HG03025 (cell line): ENCODE data around the gene TATDN3.
"Not testable (repeated sequence)": the region's sequence is repeated elsewhere in the genome, so short reads cannot be mapped to it uniquely, and the experiment has no call there.

Experiments used
- ATAC-seq: cut with Tn5 transposase; IDR thresholded peaks from one replicate; pipeline ENCODE4 v1.9.1; 2021; ENCODE audit warnings: mild to moderate bottlenecking, moderate library complexity; ENCODE audit not compliant: unreplicated experiment, low FRiP score

TATDN3 gene

DNA sequence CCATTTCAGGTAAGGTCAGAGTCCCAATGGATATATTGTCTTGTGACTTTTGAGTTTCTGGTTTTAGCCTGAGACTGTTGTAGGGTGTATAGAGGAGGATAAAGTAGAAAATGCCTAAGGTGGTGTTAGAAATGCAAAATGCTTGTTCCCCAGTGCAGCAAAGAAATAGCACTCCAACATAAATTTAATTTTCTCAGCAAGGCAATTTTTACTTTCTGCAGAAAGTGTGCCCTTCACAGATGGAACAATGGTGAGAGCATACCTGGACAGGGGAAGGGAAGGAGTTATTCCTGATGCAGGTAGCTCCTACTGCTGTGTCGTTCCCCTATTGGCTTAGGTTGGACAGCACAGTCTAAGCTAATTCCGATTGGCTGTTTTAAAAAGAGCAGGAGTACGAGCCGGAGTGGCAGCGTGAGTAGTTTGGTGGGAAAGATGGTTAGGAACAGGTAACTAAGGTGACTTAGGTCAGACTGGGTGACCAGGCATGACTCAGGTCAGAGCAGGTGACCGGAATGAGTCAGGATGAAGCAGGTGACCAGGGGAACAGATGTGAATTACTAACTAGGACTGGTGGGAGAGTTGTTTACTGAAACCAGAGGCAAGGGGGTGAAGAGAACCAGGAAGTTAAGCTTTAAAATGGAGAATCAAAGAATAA is 34.2 kb downstream of the TATDN3 start:
- ATAC-seq, result no peak

DNA sequence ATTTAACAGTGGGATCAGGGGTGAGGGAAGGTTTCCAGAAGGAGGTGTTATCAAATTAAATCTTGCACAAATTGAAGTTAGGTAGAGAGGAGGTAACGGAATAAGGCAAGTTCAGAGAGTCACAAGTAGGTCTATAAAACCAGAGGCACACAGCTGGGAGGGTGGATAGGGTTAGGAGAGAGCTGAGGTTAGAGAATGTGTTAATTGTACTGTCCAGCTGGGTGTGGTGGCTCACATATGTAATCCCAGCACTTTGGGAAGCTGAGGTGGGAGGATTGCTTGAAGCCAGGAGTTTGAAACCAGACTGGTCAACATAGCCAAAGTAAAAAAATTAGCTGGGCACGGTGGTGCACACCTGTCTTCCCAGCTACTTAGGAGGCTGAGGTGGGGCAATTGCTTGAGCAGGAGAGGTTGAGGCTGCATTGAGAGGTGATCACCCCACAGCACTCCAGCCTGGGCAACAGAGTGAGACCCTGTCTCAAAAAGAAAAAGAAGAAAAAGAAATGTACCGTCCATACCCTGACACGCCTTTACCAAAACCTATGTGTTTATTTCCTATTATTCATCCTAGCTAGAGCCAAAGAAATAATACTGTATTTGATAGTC is 35.6 kb downstream of the TATDN3 start:
- no peak for ATAC-seq

- no peak for ATAC-seq
Measured at GRCh38 chr1:212827831-212828278, 36.2 kb downstream of the TATDN3 start.

DNA sequence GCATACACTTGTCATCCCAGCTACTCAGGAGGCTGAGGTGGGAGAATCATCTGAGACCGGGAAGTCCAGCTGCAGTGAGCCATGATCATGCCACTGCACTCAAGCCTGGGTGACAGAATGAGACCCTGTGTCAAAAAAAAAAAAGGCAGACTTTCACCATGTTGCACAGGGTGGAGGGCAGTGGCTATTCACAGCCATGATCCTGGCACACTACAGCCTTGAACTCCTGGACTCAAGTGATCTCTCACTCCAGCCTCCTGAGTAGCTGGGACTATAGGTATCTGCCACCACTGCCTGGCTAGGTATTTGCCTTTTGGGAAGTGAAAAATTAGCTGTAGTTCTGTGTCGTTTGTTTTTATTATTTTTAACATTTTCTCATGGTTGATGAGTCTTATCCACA is 36.7 kb downstream of the TATDN3 start:
- ATAC-seq, result no peak

DNA sequence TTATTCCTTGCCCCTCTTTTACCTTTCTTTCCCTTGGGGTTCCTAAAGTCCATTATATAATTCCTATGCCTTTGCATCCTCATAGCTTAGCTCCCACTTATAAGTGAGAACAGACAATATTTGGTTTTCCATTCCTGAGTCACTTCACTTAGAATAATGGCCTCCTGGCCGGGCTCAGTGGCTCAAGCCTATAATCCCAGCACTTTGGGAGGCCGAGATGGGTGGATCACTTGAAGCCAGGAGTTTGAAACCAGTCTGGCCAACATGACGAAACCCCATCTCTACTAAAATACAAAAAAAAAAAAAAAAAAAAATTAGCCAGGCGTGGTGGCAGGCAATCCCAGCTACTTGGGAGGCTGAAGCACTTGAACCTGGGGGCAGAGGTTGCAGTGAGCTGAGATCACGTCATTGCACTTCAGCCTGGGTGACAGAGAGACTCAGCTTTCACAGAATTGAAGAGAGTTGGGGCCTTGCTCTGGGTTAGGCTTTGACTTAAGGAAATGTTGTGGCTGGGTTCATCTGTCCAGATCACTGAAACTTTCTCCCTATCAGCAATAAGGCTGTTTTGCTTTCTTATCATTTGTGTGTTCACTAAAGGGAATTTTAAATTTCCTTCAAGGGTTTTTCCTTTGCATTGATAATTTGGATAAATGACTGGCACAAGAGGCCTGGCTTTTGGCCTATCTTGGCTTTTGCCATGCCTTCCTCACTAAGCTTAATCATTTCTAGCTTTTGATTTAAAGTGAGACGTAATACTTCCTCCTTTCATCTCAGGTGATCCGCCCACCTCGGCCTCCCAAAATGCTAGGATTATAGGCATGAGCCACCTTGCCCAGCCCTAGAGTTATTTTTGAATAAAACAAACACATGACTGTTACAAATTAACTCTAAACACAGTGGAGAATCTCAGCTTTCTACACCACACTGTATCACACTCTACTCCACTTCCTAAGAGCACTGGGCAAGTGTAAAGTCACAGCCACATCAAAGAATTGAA is 41.8 kb downstream of the TATDN3 start:
- ATAC-seq, result not testable (repeated sequence)

GRCh38 chr1:212838145-212838544 is 46.5 kb downstream of the TATDN3 start:
- ATAC-seq, result no peak

DNA sequence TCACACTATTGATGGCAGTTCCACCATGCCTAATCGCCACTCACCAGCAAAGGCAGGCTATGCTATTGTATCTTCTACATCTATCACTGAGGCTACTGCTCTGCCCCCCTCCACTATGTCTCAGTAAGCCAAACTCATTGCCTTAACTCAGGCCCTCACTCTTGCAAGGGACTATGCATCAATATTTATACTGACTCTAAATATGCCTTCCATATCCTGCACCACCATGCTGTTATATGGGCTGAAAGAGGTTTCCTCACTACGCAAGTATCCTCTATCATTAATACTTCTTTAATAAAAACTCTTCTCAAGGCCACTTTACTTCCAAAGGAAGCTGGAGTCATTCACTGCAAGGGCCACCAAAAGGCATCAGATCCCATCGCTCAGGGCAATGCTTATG is 52.8 kb downstream of the TATDN3 start:
- not testable (repeated sequence) for ATAC-seq

DNA sequence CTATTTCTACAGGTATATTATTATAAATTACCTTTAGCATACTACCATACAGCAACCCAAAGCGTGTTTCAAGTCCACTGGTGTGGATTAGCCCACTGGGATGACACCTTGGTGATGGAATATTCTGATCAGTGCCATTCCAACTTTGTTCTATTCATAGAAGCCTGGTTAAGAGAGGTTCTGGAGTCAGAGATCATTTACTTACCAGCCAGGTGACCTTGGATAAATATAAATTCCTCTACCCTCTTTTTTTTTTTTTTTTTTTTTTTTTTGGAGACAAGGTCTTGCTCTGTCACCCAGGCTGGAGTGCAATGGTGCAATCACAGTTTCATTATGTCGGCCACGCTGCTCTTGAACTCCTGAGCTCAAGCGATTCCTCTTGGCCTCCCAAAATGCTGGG is 55.9 kb downstream of the TATDN3 start, which contains the start of gene SPATA45:
TSS of gene SPATA45 (minus strand) at position 101 of the 400 bp plus-strand sequence. CDS start 11,500 bp downstream, outside the sequence.
- ATAC-seq, result no peak

GRCh38 chr1:212852105-212852688 is 60.5 kb downstream of the TATDN3 start:
- no peak for ATAC-seq

DNA sequence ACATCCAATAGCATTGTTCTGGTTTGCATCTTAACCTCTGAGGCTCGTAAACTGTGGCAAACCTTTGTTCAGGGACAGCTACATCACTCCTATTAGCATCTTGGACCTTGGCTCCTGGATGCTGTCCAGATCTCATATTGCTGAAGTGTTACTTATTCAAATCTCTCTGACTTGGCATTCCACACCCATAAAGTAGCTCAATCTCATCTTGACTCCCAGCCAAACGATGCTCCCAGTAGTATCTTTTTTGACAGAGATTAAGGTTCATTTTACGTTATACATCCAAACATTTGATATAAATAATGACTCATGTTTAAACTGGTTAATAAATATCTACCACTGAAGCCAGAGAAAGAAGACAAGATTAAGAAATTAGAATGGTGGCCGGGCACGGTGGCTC is 62.0 kb downstream of the TATDN3 start:
- no peak for ATAC-seq

GRCh38 chr1:212856755-212857154 is 65.1 kb downstream of the TATDN3 start:
- no peak for ATAC-seq

GRCh38 chr1:212857992-212858460 is 66.3 kb downstream of the TATDN3 start, which contains the start of gene FLVCR1:
FLVCR1 (plus strand) TSS chr1:212858275; CDS start chr1:212858453, 178 bp downstream.
- ATAC-seq, result peak; percentile 92

- peak; percentile 16 for ATAC-seq
Measured at GRCh38 chr1:212858461-212859265, 67.0 kb downstream of the TATDN3 start.

DNA sequence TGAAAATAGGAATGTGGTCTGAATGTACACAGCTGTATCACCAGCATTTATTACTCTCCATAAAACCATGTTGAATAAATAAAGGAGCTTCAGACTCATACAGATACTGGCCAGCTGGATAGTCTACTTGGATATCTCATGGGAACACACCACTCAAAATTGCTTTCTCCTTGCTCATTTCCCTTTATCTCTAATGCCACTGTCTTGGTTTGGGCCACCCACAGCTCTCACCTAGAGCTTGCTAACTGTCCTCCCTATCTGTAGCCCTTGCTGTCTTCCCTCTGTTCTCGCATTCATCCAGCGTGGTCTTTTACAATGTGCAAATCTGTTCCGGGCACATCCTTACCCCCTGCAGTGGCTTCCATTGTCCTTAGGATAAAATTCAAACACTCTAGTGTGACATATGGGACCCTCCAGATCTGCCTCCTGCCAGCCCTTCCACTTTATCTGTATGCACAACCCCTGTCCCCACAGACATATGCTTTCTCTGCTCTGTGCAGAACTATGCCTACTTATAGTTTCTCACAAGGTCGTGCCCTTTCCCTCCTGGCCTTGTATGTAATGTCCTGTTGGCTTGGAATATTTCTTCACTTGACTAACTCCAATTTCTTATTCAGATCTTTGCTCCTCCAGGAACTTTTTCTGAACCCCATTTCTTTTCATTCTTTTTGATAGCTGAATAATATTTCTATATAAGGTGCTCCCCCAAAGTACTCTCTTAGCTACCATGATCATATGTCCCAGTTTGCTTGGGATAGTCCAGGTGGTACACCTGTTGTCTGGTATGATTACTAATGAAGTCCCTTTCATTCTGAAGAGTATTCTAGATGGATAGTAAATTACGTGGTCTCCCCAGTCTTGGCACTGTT is 69.3 kb downstream of the TATDN3 start:
- ATAC-seq, result no peak

GRCh38 chr1:212862111-212862690 is 70.5 kb downstream of the TATDN3 start:
- ATAC-seq, result no peak

DNA sequence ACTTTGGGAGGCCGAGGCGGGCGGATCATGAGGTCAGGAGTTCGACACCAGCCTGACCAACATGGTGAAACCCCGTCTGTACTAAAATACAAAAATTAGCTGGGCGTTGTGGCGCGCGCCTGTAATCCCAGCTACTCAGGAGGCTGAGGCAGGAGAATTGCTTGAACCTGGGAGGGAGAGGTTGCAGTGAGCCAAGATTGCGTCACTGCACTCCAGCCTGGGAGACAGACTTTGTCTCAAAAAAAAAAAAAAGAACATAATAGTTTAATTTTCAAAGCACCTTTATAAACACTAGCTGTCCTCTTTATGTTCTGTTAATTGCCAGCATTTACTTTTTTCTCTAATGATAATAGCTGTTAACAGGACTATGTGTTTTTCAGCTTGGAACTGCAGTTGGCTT is 71.7 kb downstream of the TATDN3 start:
- not testable (repeated sequence) for ATAC-seq

DNA sequence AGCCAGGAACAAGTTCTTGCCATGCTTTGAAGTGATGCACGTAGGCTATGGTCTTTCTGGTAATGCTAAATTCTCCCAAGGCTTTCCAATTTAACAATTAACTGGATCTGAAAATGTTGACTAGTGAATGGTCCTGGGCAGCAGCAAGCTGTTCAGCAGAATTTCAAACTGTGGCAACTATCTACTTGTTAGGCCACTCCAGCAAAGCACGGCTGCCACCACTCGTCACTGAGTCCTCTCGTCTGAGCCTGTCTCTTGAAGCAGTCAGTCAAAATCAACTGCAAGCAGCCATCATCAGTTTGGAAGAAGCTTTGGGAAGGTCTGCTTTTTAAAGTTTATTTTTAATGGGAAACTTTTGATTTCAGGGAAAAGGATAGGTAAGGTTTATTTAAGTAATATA is 72.5 kb downstream of the TATDN3 start:
- no peak for ATAC-seq
